Right atrium auricular region (tissue), 2 donors: Measurements from ENCODE around the gene PRR20G. TPM values are rescaled to one million over a fixed set of nuclear protein-coding genes. Genes with fewer than 3 reads are reported as not detected.
"Not testable (repeated sequence)": the region's sequence is repeated elsewhere in the genome, so short reads cannot be mapped to it uniquely, and the experiment has no call there.

Experiments
- DNase-seq: peaks from one replicate; pipeline ENCODE4 v3.0.0-alpha.2; 2019; ENCODE audit warnings: low spot score
- H3K27ac ChIP-seq, 2 donors: fragments of 200-600 bp; sonication (generic); 1 replicate in 1 of 2; 2 replicates in 1 of 2; pipeline ENCODE4 v1.5.1; 2016 to 2019
- H3K27me3 ChIP-seq, 2 donors: fragments of 200-600 bp; sonication (generic); one replicate each; pipeline versions ENCODE4 v1.5.1 to v1.6.0; 2017 to 2019
- H3K36me3 ChIP-seq: fragments of 200-600 bp; sonication (generic); one replicate; pipeline ENCODE4 v1.5.1; 2016
- H3K4me1 ChIP-seq, 2 donors: fragments of 200-600 bp; sonication (generic); one replicate each; pipeline versions ENCODE4 v1.5.1 to v1.6.0; 2017 to 2019
- H3K4me3 ChIP-seq, 2 donors: fragments of 200-600 bp; sonication (generic); 1 replicate in 1 of 2; 2 replicates in 1 of 2; pipeline ENCODE4 v1.5.1; 2017 to 2019; ENCODE audit warnings: mild to moderate bottlenecking in 1 of 2, moderate library complexity in 1 of 2
- H3K9me3 ChIP-seq, 2 donors: fragments of 200-600 bp; sonication (generic); one replicate each; pipeline ENCODE4 v1.5.1; 2019
- CTCF ChIP-seq, 2 donors: fragments of 200-600 bp; sonication (generic); IDR thresholded peaks; one replicate each; pipeline ENCODE4 v1.5.1; 2019; ENCODE audit warnings: antibody characterized with exemption in 2 of 2
- total RNA-seq, 2 donors: library from RNA; depleted of rRNA; stranded (reverse); fragments of >200 nt; gene quantifications; one replicate each; pipeline ENCODE4 v1.1.0, GENCODE V29; 2016

PRR20G gene
- total RNA-seq, 2 donors from 2014 or later, result not detected

- Histone ChIP-seq H3K27ac (no peak overlapping the region), H3K4me3 (no peak overlapping the region), H3K36me3 (no peaks in the 10 kb centered on the region), H3K4me1 (no peaks in the 10 kb centered on the region), H3K9me3 (no peaks in the 10 kb centered on the region), H3K27me3 (no peaks in the 10 kb centered on the region)
- DNase-seq, result no peak
- no peak for TF ChIP-seq CTCF (IDR thresholded peaks at IDR 0.05)
These were observed 8.3 kb upstream of the PRR20G start for GRCh38 chr3:127296166-127296565.

DNA sequence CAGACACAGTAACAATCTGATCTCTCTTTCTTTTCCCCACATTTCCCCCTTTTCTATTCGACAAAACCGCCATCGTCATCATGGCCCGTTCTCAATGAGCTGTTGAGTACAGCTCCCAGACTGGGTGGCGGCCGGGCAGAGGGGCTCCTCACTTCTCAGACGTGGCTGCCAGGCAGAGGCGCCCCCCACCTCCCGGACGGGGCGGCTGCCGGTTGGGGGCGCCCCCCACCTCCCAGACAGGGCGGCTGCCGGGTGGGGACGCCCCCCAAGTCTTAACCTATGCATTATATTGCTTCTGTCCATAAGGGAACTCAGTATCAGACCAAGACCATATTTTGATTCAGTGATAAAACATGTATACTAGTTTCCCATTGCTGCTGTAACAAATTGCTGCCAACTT lies 5.8 kb upstream of the PRR20G start:
- H3K4me1 ChIP-seq, H3K4me3 ChIP-seq, H3K27me3 ChIP-seq, H3K36me3 ChIP-seq, H3K9me3 ChIP-seq, H3K27ac ChIP-seq, DNase-seq: not testable (repeated sequence)

DNA sequence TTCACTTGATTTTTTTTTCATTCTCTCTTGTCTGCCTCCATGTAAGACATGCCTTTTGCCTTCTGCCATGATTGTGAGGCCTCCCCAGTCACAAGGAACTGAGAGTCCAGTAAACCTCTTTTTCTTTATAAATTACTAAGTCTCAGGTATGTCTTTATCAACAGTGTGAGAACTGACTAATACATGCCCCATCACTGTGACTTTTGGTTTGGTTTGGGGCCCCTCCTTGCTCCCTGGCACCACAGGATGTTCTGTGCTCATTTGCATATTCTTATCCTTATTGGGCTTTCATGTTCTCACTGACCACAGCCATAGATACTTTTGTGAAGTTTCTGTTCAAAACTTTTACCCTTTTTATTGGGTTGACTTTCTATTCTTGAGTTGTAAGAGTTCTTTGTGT lies 3.8 kb upstream of the PRR20G start:
- TF ChIP-seq CTCF (IDR thresholded peaks at IDR 0.05), result no peak
- no peak for DNase-seq
- Histone ChIP-seq H3K9me3 (no peaks in the 10 kb centered on the region), H3K27me3 (no peaks in the 10 kb centered on the region), H3K36me3 (no peaks in the 10 kb centered on the region), H3K27ac (no peak overlapping the region), H3K4me1 (no peaks in the 10 kb centered on the region), H3K4me3 (no peak overlapping the region)

GRCh38 chr3:127291114-127291513 lies 3.3 kb upstream of the PRR20G start:
- H3K27me3 ChIP-seq, result no peaks in the 10 kb centered on the region
- H3K36me3 ChIP-seq, result no peaks in the 10 kb centered on the region
- no peaks in the 10 kb centered on the region for H3K9me3 ChIP-seq
- DNase-seq, result no peak
- no peaks in the 10 kb centered on the region for H3K4me1 ChIP-seq
- no peak overlapping the region for H3K4me3 ChIP-seq
- H3K27ac ChIP-seq, result no peak overlapping the region
- TF ChIP-seq CTCF (IDR thresholded peaks at IDR 0.05), result no peak

DNA sequence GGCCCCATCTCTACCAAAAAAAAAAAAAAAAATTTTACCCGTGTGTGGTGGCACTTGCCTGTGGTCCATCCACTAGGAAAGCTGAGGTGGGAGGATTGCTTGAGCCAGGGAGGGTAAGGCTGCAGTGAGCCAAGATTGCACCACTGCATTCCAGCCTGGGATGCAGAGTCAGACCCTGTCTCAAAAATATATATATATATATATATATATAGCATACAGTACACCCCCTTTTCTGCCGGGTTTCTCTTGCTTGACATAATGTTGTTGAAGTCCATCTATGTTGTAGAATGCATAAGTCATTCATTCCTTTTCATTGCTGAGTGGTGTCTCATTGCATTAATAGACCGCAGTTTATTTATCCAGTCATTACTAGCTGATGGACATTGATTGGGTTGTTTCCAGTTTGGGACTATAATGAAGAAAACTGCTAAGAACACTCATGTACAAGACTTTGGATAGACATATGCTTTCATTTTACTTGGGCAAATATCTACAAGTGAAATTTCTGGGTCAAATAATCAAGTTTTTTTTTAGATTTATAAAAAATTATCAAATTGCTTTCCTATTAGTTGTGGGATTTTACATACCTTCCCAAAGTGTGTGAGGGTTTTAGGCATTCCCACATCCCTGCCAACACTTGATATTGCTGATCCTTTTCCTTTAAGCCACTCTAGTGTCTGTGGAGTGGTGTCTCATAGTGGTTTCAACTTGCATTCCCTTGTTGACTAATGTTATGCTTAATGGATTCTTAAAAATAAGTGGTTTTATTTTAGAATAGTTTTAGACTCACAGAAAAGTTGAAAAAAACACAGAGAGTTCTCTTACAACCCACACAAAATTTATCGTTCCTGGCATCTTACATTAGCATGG lies 2.1 kb upstream of the PRR20G start:
- Histone ChIP-seq H3K27ac (no peak overlapping the region), H3K4me3 (no peak overlapping the region), H3K27me3 (no peaks in the 10 kb centered on the region), H3K4me1 (no peaks in the 10 kb centered on the region), H3K36me3 (no peaks in the 10 kb centered on the region), H3K9me3 (no peaks in the 10 kb centered on the region)
- DNase-seq, result no peak
- no peak for TF ChIP-seq CTCF (IDR thresholded peaks at IDR 0.05)

GRCh38 chr3:127288921-127289705 lies 1.3 kb upstream of the PRR20G start:
- H3K36me3 ChIP-seq, result no peaks in the 10 kb centered on the region
- no peak for DNase-seq

More at GRCh38 chr3:127288921-127289705, 1.3 kb upstream of the PRR20G start:
- H3K9me3 ChIP-seq, result no peaks in the 10 kb centered on the region
- no peak for TF ChIP-seq CTCF (IDR thresholded peaks at IDR 0.05)
- H3K4me3 ChIP-seq, result no peak overlapping the region
- no peaks in the 10 kb centered on the region for H3K27me3 ChIP-seq
- H3K4me1 ChIP-seq, result no peaks in the 10 kb centered on the region
- H3K27ac ChIP-seq, result no peak overlapping the region
